ENCODE data around the gene KCNH1. TPM values are rescaled to one million over a fixed set of nuclear protein-coding genes. Genes with fewer than 3 reads are reported as not detected.

The KCNH1 gene
- total and polyA plus RNA-seq, 2 experiments from 2014 or later = 0.03 to 0.17 TPM

- WGBS (ENCODE audit: low lambda C conversion rate, missing lambda C conversion rate) = 84% methylated on average over 5 of the region's 5 CpGs
- no peak for TF ChIP-seq CTCF (IDR thresholded peaks at IDR 0.05; ENCODE audit: poor library complexity)
- no peak for TF ChIP-seq EZH2phosphoT487 (IDR thresholded peaks at IDR 0.05; ENCODE audit: low read depth, severe bottlenecking, unreplicated experiment)
- no peak for TF ChIP-seq EZH2 (IDR thresholded peaks at IDR 0.05; ENCODE audit: borderline replicate concordance)
Observed at GRCh38 chr1:210684466-210685294, 449.3 kb downstream of the KCNH1 start.

DNA sequence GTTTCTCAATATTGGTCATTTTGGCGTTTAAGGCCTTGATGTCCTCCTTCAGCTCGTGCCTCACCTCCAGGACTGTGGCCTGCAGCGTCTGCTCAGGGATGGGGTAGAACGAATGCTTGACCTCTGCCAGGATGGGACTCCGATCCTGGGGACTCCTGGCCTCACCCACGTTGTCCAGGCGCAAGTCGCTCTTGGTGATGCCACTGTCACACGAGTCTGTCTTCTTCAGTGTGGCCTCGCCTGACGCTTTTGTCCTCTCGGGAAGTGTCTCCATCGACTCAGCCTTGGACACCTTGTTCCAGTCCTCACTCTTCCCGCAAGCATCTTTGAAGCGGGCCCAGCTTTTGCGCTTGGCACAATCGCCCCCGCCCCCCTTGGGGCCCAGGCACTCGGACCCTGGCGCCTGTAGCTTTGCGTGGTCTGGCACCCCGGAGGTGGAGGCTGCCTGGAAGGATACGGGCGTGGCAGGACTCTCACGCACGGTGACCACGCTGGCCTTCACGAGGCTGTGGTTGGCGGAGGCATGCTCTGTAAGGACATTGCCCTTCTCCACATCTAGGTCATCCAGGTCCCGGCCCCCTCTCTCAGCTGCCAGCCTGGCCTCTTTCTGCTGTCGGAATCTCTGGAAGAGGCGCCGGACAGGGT is 450.4 kb downstream of the KCNH1 start:
- 97% methylated on average over 32 of the region's 33 CpGs for WGBS (ENCODE audit: low lambda C conversion rate, missing lambda C conversion rate)
- no peak for DNase-seq (ENCODE audit: low spot score)

More at GRCh38 chr1:210684466-210685294, 449.3 kb downstream of the KCNH1 start:
- DNase-seq (ENCODE audit: low spot score) = no peak
- Histone ChIP-seq H3K36me3 (replicated peaks; ENCODE audit: insufficient read depth, low read depth) (no peaks in the 10 kb centered on the region), H3K4me1 (ENCODE audit: insufficient read depth) (no peaks in the 10 kb centered on the region), H3K79me2 (no peaks in the 10 kb centered on the region), H3K27ac (no peak overlapping the region), H3K4me3 (no peak overlapping the region), H4K20me1 (ENCODE audit: insufficient read depth, poor library complexity, severe bottlenecking) (no peaks in the 10 kb centered on the region), H3K27me3 (no peaks in the 10 kb centered on the region), H3K4me2 (no peak overlapping the region), H3K9me3 (ENCODE audit: low read depth) (no peaks in the 10 kb centered on the region), H3K9me2 (replicated peaks; ENCODE audit: insufficient read depth) (no peaks in the 10 kb centered on the region), H2AFZ (no peak overlapping the region)

DNA sequence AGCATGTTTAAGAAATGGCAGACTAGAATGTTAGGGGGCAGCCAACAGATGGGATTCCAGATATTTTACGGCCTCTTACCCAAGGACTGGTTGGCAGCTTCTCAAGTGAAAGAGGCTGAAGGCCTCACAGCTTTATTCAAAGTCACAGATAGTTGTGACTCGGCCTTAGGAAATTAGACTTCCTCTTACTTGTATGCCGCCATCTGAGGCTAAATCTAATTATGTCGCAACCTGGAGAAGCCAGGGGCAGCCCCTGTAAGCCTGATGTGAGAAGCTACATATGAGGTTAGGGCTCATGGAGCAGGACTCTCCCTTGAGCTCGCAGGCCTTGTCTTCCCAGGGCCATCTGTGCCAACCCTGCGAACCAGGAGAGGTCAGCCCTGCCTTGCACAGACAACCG is 452.8 kb downstream of the KCNH1 start:
- Histone ChIP-seq H3K36me3 (replicated peaks; ENCODE audit: insufficient read depth, low read depth) (no peaks in the 10 kb centered on the region), H3K27ac (no peak overlapping the region), H2AFZ (no peak overlapping the region), H3K79me2 (no peaks in the 10 kb centered on the region), H3K4me2 (no peak overlapping the region), H3K9me2 (replicated peaks; ENCODE audit: insufficient read depth) (no peaks in the 10 kb centered on the region), H4K20me1 (ENCODE audit: insufficient read depth, poor library complexity, severe bottlenecking) (no peaks in the 10 kb centered on the region), H3K27me3 (peaks cover 2% of the 10 kb centered on the region), H3K4me1 (ENCODE audit: insufficient read depth) (no peaks in the 10 kb centered on the region), H3K4me3 (no peak overlapping the region), H3K9me3 (ENCODE audit: low read depth) (no peaks in the 10 kb centered on the region)
- no peak for TF ChIP-seq EZH2phosphoT487 (IDR thresholded peaks at IDR 0.05; ENCODE audit: low read depth, severe bottlenecking, unreplicated experiment)
- no peak for TF ChIP-seq CTCF (IDR thresholded peaks at IDR 0.05; ENCODE audit: poor library complexity)
- TF ChIP-seq EZH2 (IDR thresholded peaks at IDR 0.05; ENCODE audit: borderline replicate concordance) = no peak
- DNase-seq (ENCODE audit: low spot score) = no peak
- WGBS (ENCODE audit: low lambda C conversion rate, missing lambda C conversion rate) = 97% methylated on average over 7 of the region's 7 CpGs

More for the DNA sequence above, 450.4 kb downstream of the KCNH1 start:
- no peaks in the 10 kb centered on the region for H3K9me3 ChIP-seq (ENCODE audit: low read depth)
- H3K79me2 ChIP-seq = no peaks in the 10 kb centered on the region
- no peak overlapping the region for H3K4me2 ChIP-seq
- no peaks in the 10 kb centered on the region for H4K20me1 ChIP-seq (ENCODE audit: insufficient read depth, poor library complexity, severe bottlenecking)
- H3K27me3 ChIP-seq = peaks cover under 1% of the 10 kb centered on the region
- H3K4me1 ChIP-seq (ENCODE audit: insufficient read depth) = no peaks in the 10 kb centered on the region
- H3K27ac ChIP-seq = no peak overlapping the region
- no peak overlapping the region for H2AFZ ChIP-seq
- no peaks in the 10 kb centered on the region for H3K36me3 ChIP-seq (replicated peaks; ENCODE audit: insufficient read depth, low read depth)
- no peaks in the 10 kb centered on the region for H3K9me2 ChIP-seq (replicated peaks; ENCODE audit: insufficient read depth)
- no peak for TF ChIP-seq EZH2phosphoT487 (IDR thresholded peaks at IDR 0.05; ENCODE audit: low read depth, severe bottlenecking, unreplicated experiment)
- no peak for TF ChIP-seq EZH2 (IDR thresholded peaks at IDR 0.05; ENCODE audit: borderline replicate concordance)
- no peak for TF ChIP-seq CTCF (IDR thresholded peaks at IDR 0.05; ENCODE audit: poor library complexity)
- no peak overlapping the region for H3K4me3 ChIP-seq
